HG03439 (cell line): Measurements from ENCODE around the gene S1PR3.

Experiments
- ATAC-seq: cut with Tn5 transposase; IDR thresholded peaks from one replicate; pipeline ENCODE4 v1.9.1; 2021; ENCODE audit warnings: mild to moderate bottlenecking, moderate library complexity; ENCODE audit not compliant: unreplicated experiment

Gene S1PR3

GRCh38 chr9:88990729-88991065, 571 bp upstream of the S1PR3 start:
- ATAC-seq = no peak

- no peak for ATAC-seq
These were observed 1.3 kb downstream of the S1PR3 start for GRCh38 chr9:88992556-88992955.

DNA sequence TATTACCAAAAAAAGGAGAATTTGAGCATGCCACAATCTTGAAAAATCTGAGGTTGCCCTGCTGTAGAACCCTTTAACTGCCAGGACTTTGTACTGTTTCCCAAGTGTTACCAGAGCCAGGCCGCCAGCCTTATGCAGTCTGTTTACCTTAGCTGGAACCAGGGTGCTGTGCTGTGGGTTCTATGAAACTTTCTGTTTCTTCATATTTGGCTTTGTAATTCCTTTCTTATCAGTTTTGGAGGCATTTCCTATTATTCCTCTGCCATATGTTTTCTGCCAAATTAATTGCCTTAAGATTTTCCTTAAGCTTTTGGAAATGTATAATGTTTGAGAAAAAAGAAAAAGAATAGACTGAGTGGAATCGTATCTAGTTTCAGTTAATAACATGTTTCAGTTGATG, 2.1 kb downstream of the S1PR3 start:
- no peak for ATAC-seq

GRCh38 chr9:88993871-88994460, 2.7 kb downstream of the S1PR3 start:
- ATAC-seq = no peak

GRCh38 chr9:88994469-88995199, 3.4 kb downstream of the S1PR3 start:
- no peak for ATAC-seq

- ATAC-seq = no peak
These were observed 3.9 kb downstream of the S1PR3 start for GRCh38 chr9:88995200-88995577.

DNA sequence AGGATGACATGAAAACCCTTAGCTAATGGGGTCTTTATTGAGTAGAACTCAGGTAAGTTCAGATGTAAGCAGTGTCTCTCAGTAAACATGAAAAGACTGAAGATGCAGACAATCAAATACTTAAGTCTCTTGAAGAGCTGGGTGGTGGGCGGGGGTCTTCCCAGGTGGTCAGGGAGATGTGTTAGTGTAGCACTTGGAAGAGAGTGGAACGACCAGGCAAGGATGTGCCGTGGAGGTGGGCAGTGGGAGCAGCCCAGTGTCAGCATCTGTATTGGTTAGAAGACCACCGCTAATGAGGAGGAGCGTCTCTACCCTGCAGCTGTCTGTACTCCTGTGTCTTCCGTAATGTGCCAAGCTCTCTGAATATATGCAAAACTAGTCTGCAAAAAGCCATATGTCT, 4.4 kb downstream of the S1PR3 start:
- no peak for ATAC-seq

GRCh38 chr9:88996046-88996920, 5.0 kb downstream of the S1PR3 start:
- ATAC-seq = no peak

GRCh38 chr9:88996921-88997235, 5.6 kb downstream of the S1PR3 start:
- no peak for ATAC-seq

DNA sequence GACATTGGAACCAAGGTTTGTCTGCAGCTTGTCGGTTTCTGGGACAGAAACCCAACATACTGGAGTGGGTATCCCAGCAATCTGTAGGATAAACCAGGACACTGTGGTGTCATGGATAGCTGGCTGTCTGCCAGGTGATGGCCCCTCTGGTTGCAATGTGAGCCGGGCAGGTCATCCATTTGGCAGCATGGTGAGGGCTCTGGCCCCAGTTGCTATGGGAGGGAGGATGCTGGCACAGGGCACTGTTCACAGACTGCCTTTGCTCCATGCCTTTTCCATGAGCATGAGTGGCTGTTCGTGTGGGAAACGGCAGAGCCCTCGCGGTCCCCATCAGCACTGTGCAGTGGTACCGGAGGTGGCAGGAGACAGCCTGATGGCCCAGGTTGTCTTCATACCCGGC, 6.4 kb downstream of the S1PR3 start:
- no peak for ATAC-seq

GRCh38 chr9:88998503-88998902, 7.2 kb downstream of the S1PR3 start:
- no peak for ATAC-seq

GRCh38 chr9:88998911-88999310, 7.6 kb downstream of the S1PR3 start:
- no peak for ATAC-seq

DNA sequence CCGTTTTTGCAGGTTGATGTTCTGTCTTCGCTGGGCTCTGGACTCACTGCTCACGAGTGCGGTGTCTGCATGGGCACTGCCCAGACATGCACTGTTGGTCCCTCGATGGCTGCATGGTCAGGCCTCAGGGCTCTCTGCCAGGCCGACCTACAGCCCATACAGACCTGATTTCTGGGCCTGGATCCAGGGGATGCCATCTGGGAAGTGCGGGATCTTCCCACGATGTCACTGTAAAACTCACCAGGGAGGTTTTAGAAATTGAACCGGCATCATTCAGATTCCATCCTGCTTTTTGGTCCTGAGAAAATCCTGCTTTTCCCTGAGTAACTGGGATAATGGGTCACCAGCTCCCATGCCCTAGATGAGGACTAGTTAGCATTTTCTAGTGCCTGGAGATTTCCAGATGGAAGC, 9.1 kb downstream of the S1PR3 start:
- ATAC-seq = no peak

DNA sequence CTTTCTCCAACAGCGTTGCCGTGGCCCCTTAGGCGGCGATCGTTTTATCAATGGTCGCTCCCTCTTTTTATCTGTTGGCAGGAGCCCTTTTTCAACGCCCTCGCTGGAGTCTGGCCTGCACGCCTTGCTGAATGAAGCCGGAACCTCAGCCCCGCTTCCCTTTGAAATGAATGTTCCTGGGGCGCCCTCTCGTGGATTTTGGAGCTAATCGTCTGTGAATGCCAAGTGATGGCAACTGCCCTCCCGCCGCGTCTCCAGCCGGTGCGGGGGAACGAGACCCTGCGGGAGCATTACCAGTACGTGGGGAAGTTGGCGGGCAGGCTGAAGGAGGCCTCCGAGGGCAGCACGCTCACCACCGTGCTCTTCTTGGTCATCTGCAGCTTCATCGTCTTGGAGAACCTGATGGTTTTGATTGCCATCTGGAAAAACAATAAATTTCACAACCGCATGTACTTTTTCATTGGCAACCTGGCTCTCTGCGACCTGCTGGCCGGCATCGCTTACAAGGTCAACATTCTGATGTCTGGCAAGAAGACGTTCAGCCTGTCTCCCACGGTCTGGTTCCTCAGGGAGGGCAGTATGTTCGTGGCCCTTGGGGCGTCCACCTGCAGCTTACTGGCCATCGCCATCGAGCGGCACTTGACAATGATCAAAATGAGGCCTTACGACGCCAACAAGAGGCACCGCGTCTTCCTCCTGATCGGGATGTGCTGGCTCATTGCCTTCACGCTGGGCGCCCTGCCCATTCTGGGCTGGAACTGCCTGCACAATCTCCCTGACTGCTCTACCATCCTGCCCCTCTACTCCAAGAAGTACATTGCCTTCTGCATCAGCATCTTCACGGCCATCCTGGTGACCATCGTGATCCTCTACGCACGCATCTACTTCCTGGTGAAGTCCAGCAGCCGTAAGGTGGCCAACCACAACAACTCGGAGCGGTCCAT, 10.0 kb downstream of the S1PR3 start:
- no peak for ATAC-seq

- no peak for ATAC-seq
These were observed 10.8 kb downstream of the S1PR3 start for GRCh38 chr9:89001917-89002540.

GRCh38 chr9:89002987-89003386, 11.7 kb downstream of the S1PR3 start:
- no peak for ATAC-seq

GRCh38 chr9:89005323-89005722, 14.1 kb downstream of the S1PR3 start:
- no peak for ATAC-seq

- ATAC-seq = no peak
These were observed 15.0 kb downstream of the S1PR3 start for GRCh38 chr9:89006267-89006666.

- ATAC-seq = no peak
These were observed 16.0 kb downstream of the S1PR3 start for GRCh38 chr9:89006996-89007967.
